K562 (cell line): ENCODE data around the gene HEMGN. TPM values are rescaled to one million over a fixed set of nuclear protein-coding genes. Genes with fewer than 3 reads are reported as not detected.

Experiments
- CREBBP ChIP-seq: IDR thresholded peaks from one replicate; pipeline ENCODE4 v1.6.1; 2012; ENCODE audit warnings: low read depth, mild to moderate bottlenecking, control low read depth, inconsistent platforms, low read length
- EHMT2 ChIP-seq: fragments of 450-650 bp; IDR thresholded peaks from 2 replicates; pipeline ENCODE4 v1.6.1; 2018; ENCODE audit warnings: antibody characterized with exemption
- SOX6 ChIP-seq: fragments of 450-650 bp; IDR thresholded peaks from 2 replicates; pipeline ENCODE4 v1.6.1; 2014; ENCODE audit warnings: mild to moderate bottlenecking
- STAG1 ChIP-seq: sonication (generic); formaldehyde crosslinking; IDR thresholded peaks from 2 replicates; pipeline ENCODE4 v1.5.0; 2020; ENCODE audit warnings: missing genetic modification reagents, borderline replicate concordance
- UBTF ChIP-seq, 2 experiments: IDR thresholded peaks; 2 replicates each; pipeline ENCODE4 v1.6.1; 2012; ENCODE audit warnings: improper control_type of control experiment in 2 of 2, low read depth in 2 of 2, low read length in 2 of 2, borderline replicate concordance in 1 of 2
- ZBTB26 ChIP-seq: fragments of 450-650 bp; formaldehyde crosslinking; IDR thresholded peaks from 2 replicates; pipeline ENCODE4 v1.4.0; 2022; ENCODE audit warnings: missing genetic modification characterization
- ZBTB40 ChIP-seq, 2 experiments: fragments of 450-650 bp in 1 of 2; sonication (generic) in 1 of 2; formaldehyde crosslinking in 1 of 2; IDR thresholded peaks; 2 replicates each; pipeline versions ENCODE4 v1.7.1 to v1.9.0; 2016 to 2022; ENCODE audit warnings: inconsistent platforms in 1 of 2, mild to moderate bottlenecking in 1 of 2, missing genetic modification reagents in 1 of 2
- ZNF436 ChIP-seq: fragments of 250-450, 450-650 bp; sonication (Bioruptor Pico); formaldehyde crosslinking; IDR thresholded peaks from 2 replicates; pipeline ENCODE4 v1.7.0; 2020; ENCODE audit warnings: mild to moderate bottlenecking
- polyA plus RNA-seq, 8 experiments: library from polyadenylated mRNA; depleted of rRNA in 4 of 8; stranded (reverse) in 5 of 8; unstranded in 3 of 8; fragments of >200 nt; fragmentation: Nextera tagmentation in 2 of 8; fragmentation: Illumina TruSeq in 1 of 8; extraction: Ambion mirVana in 2 of 8; extraction: Trizol in 1 of 8; gene quantifications; 2 replicates each; pipeline versions ENCODE4 v1.2.1 to v1.2.3, GENCODE V29; 2011 to 2014; ENCODE audit warnings: inconsistent platforms in 1 of 8, missing spikeins in 1 of 8
- total RNA-seq, 7 experiments: library from RNA; depleted of rRNA in 6 of 7; stranded (reverse); fragments of >200 nt in 6 of 7; fragmentation: Illumina TruSeq in 2 of 7; extraction: Trizol in 2 of 7; gene quantifications; 2 replicates each; pipeline versions ENCODE4 v1.2.1 to v1.2.3, GENCODE V29; 2011 to 2021; ENCODE audit warnings: low replicate concordance in 1 of 7

HEMGN gene
- total and polyA plus RNA-seq, 9 of the 15 experiments (the other 6 are each of a cell fraction or from before 2014, with no cell fraction given) = 56.3 to 258 (median 137) TPM

GRCh38 chr9:97954550-97954989 lies 16.6 kb upstream of the HEMGN start (continued):
- TF ChIP-seq EHMT2 (peak; percentile 43; the same call in 1 of the 2 replicates), STAG1 (no peak), SOX6 (peak; percentile 56; the same call in 1 of the 2 replicates), UBTF (IDR thresholded peaks at IDR 0.05; ENCODE audit: borderline replicate concordance in 1 of 2, low read depth in 2 of 2, low read length in 2 of 2) (no peak), CREBBP (no peak), ZBTB40 (IDR thresholded peaks at IDR 0.05) (no peak), ZBTB40 (CRISPR knock-in tag; IDR thresholded peaks at IDR 0.05) (no peak), ZNF436 (no peak), ZBTB26 (CRISPR knock-in tag) (no peak)
